SK-N-SH treated with all-trans-retinoic acid at 6 μM for 48 hours (cell line): Measurements from ENCODE around the gene TRABD2A.

Experiments
- BACH2 ChIP-seq: fragments of 250-450 bp; sonication (Bioruptor Pico); IDR thresholded peaks from 2 replicates; pipeline ENCODE4 v1.9.0; 2021; ENCODE audit warnings: mild to moderate bottlenecking, borderline replicate concordance
- ESRRG ChIP-seq: fragments of 250-450 bp; sonication (Bioruptor Pico); IDR thresholded peaks from 2 replicates; pipeline ENCODE4 v1.6.1; 2021; ENCODE audit warnings: mild to moderate bottlenecking
- PPARA ChIP-seq: fragments of 250-450 bp; sonication (Bioruptor Pico); IDR thresholded peaks from 2 replicates; pipeline ENCODE4 v1.5.0; 2020; ENCODE audit warnings: mild to moderate bottlenecking, borderline replicate concordance
- TCF4 ChIP-seq: fragments of 250-450 bp; sonication (Bioruptor Pico); IDR thresholded peaks from 2 replicates; pipeline ENCODE4 v1.8.0; 2021; ENCODE audit warnings: mild to moderate bottlenecking, moderate library complexity, borderline replicate concordance
- ZNF565 ChIP-seq: fragments of 450-650 bp; formaldehyde crosslinking; conservative IDR thresholded peaks from 2 replicates; pipeline ENCODE4 v1.5.0; 2020; ENCODE audit warnings: low read depth, mild to moderate bottlenecking, moderate library complexity
- ZNF8 ChIP-seq: fragments of 450-650 bp; formaldehyde crosslinking; IDR thresholded peaks from 2 replicates; pipeline ENCODE4 v1.5.0; 2020; ENCODE audit warnings: mild to moderate bottlenecking, moderate library complexity
- TF ChIP-seq, protein P1 (sequence below): fragments of 250-450 bp; sonication (Bioruptor Pico); IDR thresholded peaks from 2 replicates; pipeline ENCODE4 v1.8.0; 2020; ENCODE audit warnings: mild to moderate bottlenecking, moderate library complexity, borderline replicate concordance
- TF ChIP-seq, protein P2 (sequence below): fragments of 250-450 bp; sonication (Bioruptor Pico); IDR thresholded peaks from 2 replicates; pipeline ENCODE4 v1.8.0; 2021; ENCODE audit warnings: low read depth, mild to moderate bottlenecking, moderate library complexity, borderline replicate concordance
- TF ChIP-seq, protein P3 (sequence below): fragments of 250-450 bp; sonication (Bioruptor Pico); IDR thresholded peaks from 2 replicates; pipeline ENCODE4 v1.5.1; 2020; ENCODE audit warnings: low read depth, mild to moderate bottlenecking, moderate library complexity

DNA sequence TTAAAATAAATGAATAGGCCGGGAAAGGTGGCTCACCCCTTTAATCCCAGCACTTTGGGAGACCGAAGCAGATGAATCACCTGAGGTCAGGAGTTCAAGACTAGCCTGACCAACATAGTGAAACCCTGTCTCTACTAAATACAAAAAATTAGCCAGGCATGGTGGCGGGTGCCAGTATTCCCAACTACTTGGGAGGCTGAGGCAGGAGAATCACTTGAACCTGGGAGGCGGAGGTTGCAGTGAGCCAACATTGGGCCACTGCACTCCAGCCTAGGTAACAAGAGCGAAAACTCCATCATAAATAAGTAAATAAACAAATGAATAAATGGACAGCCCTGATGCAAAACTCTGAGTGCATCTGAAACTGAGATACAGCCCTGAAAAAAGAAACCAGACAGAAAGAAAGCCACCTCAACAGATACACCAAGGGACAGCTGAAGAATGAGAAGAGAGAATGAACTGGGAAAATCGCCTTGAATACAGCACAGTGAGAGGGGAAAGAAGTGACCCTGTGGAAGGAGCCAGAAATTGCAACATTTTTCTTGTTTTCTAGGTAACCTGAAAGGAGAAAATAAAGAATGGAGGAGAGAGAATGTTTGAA is 64.4 kb downstream of the TRABD2A start:
- TF ChIP-seq, protein P1, sequence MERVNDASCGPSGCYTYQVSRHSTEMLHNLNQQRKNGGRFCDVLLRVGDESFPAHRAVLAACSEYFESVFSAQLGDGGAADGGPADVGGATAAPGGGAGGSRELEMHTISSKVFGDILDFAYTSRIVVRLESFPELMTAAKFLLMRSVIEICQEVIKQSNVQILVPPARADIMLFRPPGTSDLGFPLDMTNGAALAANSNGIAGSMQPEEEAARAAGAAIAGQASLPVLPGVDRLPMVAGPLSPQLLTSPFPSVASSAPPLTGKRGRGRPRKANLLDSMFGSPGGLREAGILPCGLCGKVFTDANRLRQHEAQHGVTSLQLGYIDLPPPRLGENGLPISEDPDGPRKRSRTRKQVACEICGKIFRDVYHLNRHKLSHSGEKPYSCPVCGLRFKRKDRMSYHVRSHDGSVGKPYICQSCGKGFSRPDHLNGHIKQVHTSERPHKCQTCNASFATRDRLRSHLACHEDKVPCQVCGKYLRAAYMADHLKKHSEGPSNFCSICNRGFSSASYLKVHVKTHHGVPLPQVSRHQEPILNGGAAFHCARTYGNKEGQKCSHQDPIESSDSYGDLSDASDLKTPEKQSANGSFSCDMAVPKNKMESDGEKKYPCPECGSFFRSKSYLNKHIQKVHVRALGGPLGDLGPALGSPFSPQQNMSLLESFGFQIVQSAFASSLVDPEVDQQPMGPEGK (CRISPR knock-in tag) = no peak
- TF ChIP-seq TCF4 (CRISPR knock-in tag) (no peak), ZNF565 (CRISPR knock-in tag) (no peak), PPARA (CRISPR knock-in tag) (no peak), BACH2 (CRISPR knock-in tag) (no peak), ZNF8 (no peak), ESRRG (CRISPR knock-in tag) (no peak)
- TF ChIP-seq, protein P2, sequence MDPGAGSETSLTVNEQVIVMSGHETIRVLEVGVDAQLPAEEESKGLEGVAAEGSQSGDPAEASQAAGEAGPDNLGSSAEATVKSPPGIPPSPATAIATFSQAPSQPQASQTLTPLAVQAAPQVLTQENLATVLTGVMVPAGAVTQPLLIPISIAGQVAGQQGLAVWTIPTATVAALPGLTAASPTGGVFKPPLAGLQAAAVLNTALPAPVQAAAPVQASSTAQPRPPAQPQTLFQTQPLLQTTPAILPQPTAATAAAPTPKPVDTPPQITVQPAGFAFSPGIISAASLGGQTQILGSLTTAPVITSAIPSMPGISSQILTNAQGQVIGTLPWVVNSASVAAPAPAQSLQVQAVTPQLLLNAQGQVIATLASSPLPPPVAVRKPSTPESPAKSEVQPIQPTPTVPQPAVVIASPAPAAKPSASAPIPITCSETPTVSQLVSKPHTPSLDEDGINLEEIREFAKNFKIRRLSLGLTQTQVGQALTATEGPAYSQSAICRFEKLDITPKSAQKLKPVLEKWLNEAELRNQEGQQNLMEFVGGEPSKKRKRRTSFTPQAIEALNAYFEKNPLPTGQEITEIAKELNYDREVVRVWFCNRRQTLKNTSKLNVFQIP (CRISPR knock-in tag) = no peak
- TF ChIP-seq, protein P3, sequence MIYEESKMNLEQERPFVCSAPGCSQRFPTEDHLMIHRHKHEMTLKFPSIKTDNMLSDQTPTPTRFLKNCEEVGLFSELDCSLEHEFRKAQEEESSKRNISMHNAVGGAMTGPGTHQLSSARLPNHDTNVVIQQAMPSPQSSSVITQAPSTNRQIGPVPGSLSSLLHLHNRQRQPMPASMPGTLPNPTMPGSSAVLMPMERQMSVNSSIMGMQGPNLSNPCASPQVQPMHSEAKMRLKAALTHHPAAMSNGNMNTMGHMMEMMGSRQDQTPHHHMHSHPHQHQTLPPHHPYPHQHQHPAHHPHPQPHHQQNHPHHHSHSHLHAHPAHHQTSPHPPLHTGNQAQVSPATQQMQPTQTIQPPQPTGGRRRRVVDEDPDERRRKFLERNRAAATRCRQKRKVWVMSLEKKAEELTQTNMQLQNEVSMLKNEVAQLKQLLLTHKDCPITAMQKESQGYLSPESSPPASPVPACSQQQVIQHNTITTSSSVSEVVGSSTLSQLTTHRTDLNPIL (CRISPR knock-in tag) = no peak
